Ovary (tissue), 3 donors: ENCODE measurements around the gene PAGR1.

Source experiments
- EP300 ChIP-seq: sonication (generic); formaldehyde crosslinking; IDR thresholded peaks from one replicate; pipeline ENCODE4 v1.6.1; 2017; ENCODE audit warnings: antibody characterized with exemption
- POLR2A ChIP-seq: fragments of 450-650 bp; IDR thresholded peaks from one replicate; pipeline ENCODE4 v1.6.1; 2017; ENCODE audit warnings: antibody characterized with exemption, mild to moderate bottlenecking, moderate library complexity
- TF ChIP-seq, protein P1 (sequence below), 3 donors: fragments of 450-650 bp in 2 of 3; fragments of 200-600 bp in 1 of 3; IDR thresholded peaks; one replicate each; pipeline versions ENCODE4 v1.5.1 to v1.8.0; 2016 to 2022; ENCODE audit warnings: antibody characterized with exemption in 3 of 3, mild to moderate bottlenecking in 1 of 3
- donor health status: DM: no; HTN: no; CAD: no.

- TF ChIP-seq, protein P1, sequence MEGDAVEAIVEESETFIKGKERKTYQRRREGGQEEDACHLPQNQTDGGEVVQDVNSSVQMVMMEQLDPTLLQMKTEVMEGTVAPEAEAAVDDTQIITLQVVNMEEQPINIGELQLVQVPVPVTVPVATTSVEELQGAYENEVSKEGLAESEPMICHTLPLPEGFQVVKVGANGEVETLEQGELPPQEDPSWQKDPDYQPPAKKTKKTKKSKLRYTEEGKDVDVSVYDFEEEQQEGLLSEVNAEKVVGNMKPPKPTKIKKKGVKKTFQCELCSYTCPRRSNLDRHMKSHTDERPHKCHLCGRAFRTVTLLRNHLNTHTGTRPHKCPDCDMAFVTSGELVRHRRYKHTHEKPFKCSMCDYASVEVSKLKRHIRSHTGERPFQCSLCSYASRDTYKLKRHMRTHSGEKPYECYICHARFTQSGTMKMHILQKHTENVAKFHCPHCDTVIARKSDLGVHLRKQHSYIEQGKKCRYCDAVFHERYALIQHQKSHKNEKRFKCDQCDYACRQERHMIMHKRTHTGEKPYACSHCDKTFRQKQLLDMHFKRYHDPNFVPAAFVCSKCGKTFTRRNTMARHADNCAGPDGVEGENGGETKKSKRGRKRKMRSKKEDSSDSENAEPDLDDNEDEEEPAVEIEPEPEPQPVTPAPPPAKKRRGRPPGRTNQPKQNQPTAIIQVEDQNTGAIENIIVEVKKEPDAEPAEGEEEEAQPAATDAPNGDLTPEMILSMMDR (IDR thresholded peaks at IDR 0.05): no peak
- TF ChIP-seq POLR2A: no peak
- no peak for TF ChIP-seq EP300
Measured at GRCh38 chr16:29775742-29776408, 40.1 kb upstream of the PAGR1 start.
